ENCODE results near the gene CR1.

GRCh38 chr1:207504438-207504837, 8.5 kb downstream of the CR1 start:
- TF ChIP-seq, protein P1, sequence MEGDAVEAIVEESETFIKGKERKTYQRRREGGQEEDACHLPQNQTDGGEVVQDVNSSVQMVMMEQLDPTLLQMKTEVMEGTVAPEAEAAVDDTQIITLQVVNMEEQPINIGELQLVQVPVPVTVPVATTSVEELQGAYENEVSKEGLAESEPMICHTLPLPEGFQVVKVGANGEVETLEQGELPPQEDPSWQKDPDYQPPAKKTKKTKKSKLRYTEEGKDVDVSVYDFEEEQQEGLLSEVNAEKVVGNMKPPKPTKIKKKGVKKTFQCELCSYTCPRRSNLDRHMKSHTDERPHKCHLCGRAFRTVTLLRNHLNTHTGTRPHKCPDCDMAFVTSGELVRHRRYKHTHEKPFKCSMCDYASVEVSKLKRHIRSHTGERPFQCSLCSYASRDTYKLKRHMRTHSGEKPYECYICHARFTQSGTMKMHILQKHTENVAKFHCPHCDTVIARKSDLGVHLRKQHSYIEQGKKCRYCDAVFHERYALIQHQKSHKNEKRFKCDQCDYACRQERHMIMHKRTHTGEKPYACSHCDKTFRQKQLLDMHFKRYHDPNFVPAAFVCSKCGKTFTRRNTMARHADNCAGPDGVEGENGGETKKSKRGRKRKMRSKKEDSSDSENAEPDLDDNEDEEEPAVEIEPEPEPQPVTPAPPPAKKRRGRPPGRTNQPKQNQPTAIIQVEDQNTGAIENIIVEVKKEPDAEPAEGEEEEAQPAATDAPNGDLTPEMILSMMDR (optimal IDR thresholded peaks at IDR 0.05 in 1 of 3, IDR thresholded peaks at IDR 0.05 in 1 of 3, conservative IDR thresholded peaks at IDR 0.05 in 1 of 3; ENCODE audit: extremely low read depth in 1 of 3, insufficient read depth in 2 of 3, low read length in 3 of 3) = no peak
- TF ChIP-seq EZH2 (IDR thresholded peaks at IDR 0.05; ENCODE audit: low read length) = no peak

All from keratinocyte (primary cell).